ENCODE measurements around the gene SESN1. TPM values are rescaled to one million over a fixed set of nuclear protein-coding genes. Genes with fewer than 3 reads are reported as not detected.
A peak's percentile ranks its signal among the peaks of the same experiment; 100 is the strongest.

The SESN1 gene
- total RNA-seq, 6 donors from 2014 or later: 26.4 to 71.2 (median 31.3) TPM

DNA sequence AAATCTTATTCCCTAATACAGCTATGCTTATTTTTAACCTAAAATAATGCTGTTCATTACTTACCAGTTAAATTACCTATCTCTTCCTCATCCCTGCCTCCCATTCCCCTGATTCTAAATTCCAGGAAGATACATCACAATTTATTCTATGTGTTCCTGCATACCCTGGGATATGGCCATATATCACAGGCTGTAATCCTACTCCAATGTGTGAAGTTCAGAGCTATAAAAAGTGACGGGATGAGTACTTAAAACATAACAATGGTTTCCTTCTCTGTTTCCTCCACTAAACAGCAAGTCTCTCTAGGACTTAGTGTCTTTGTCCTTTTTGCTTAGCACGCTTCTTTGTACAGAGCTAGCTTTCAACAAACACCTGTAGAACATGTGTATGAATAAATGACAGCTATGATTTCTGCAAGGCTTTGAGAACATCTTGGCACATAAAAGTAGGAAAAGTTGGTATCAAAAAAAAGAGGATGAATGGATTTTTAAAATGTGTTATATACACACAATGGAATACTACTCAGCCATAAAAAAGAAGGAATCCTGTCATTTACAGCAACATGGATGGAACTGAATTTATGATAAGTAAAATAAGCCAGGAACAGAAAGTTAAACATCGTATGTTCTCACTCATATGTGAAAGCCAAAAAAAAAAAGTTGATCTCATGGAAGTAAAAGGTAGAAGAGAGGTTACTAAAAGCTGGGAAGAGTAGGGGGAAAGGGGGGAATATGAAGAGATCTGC, 45.8 kb downstream of the SESN1 start:
- Histone ChIP-seq H3K36me3 (no peaks in the 10 kb centered on the region), H3K9me3 (no peaks in the 10 kb centered on the region), H3K4me3 (no peak overlapping the region), H3K27ac (peak overlapping the region in 1 of 4 donors; percentile 40), H3K27me3 (no peaks in the 10 kb centered on the region), H3K4me1 (peaks cover 0 to 15% (median 5%) of the 10 kb centered on the region in 4 donors)
- 88 to 94% methylated on average over 3 of the region's 3 CpGs for WGBS, 2 donors
- no peak for TF ChIP-seq POLR2A (IDR thresholded peaks at IDR 0.05)
- TF ChIP-seq POLR2AphosphoS5 (IDR thresholded peaks at IDR 0.05): no peak
- TF ChIP-seq CTCF (IDR thresholded peaks at IDR 0.05): no peak
- TF ChIP-seq EP300 (IDR thresholded peaks at IDR 0.05): no peak
- DNase-seq: no peak
- ATAC-seq (ENCODE audit: low FRiP score in 2 of 2): no peak

GRCh38 chr6:109048176-109048575, 46.5 kb downstream of the SESN1 start:
- ATAC-seq (ENCODE audit: low FRiP score in 2 of 2): no peak
- DNase-seq: no peak
- WGBS, 2 donors: 32 to 52% methylated on average over 1 of the region's 1 CpG
- H3K27me3 ChIP-seq: no peaks in the 10 kb centered on the region
- no peaks in the 10 kb centered on the region for H3K9me3 ChIP-seq
- H3K4me1 ChIP-seq: peaks cover 0 to 13% (median 5%) of the 10 kb centered on the region in 4 donors
- peak overlapping the region in 3 of 4 donors; percentile 17 to 40 (median 39) for H3K27ac ChIP-seq
- no peaks in the 10 kb centered on the region for H3K36me3 ChIP-seq
- no peak overlapping the region for H3K4me3 ChIP-seq
- TF ChIP-seq POLR2A (IDR thresholded peaks at IDR 0.05) (no peak), POLR2AphosphoS5 (IDR thresholded peaks at IDR 0.05) (no peak), CTCF (IDR thresholded peaks at IDR 0.05) (no peak), EP300 (IDR thresholded peaks at IDR 0.05) (no peak)

DNA sequence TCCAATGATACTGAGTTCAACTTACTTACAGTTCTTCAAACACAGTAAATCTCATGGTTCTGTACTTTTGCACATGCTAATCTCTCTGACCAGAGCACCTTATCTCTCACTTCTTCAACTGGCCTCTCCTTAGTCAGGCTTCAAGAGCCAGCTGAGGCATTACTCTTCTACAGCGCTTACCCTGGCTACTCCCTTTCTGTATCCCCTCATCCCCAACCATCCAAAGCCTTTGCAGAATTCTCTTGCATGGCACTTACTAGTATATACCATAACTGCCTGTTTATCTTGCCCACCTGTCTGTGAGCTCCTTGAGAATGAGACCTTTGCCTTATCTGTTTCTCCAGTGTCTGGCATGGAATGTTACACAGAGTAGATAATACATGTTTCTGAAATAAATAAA, 49.2 kb downstream of the SESN1 start:
- H3K36me3 ChIP-seq: no peaks in the 10 kb centered on the region
- TF ChIP-seq POLR2A (IDR thresholded peaks at IDR 0.05): no peak
- TF ChIP-seq EP300 (IDR thresholded peaks at IDR 0.05): no peak
- no peak for TF ChIP-seq CTCF (IDR thresholded peaks at IDR 0.05)
- TF ChIP-seq POLR2AphosphoS5 (IDR thresholded peaks at IDR 0.05): no peak
- 87 to 90% methylated on average over 1 of the region's 1 CpG for WGBS, 2 donors
- DNase-seq: no peak
- ATAC-seq (ENCODE audit: low FRiP score in 2 of 2): no peak
- H3K27ac ChIP-seq: no peak overlapping the region
- no peak overlapping the region for H3K4me3 ChIP-seq
- peaks cover 0 to 4% (median 3%) of the 10 kb centered on the region in 4 donors for H3K4me1 ChIP-seq
- H3K27me3 ChIP-seq: no peaks in the 10 kb centered on the region
- no peaks in the 10 kb centered on the region for H3K9me3 ChIP-seq

GRCh38 chr6:109039795-109040194, 54.9 kb downstream of the SESN1 start:
- H3K36me3 ChIP-seq: no peaks in the 10 kb centered on the region
- H3K9me3 ChIP-seq: no peaks in the 10 kb centered on the region
- peaks cover 0 to 13% (median 0%) of the 10 kb centered on the region in 4 donors for H3K4me1 ChIP-seq
- ATAC-seq (ENCODE audit: low FRiP score in 2 of 2): no peak
- no peak overlapping the region for H3K27ac ChIP-seq
- H3K27me3 ChIP-seq: no peaks in the 10 kb centered on the region
- no peak for DNase-seq
- TF ChIP-seq POLR2AphosphoS5 (IDR thresholded peaks at IDR 0.05): no peak
- TF ChIP-seq EP300 (IDR thresholded peaks at IDR 0.05): no peak
- TF ChIP-seq CTCF (IDR thresholded peaks at IDR 0.05): no peak
- TF ChIP-seq POLR2A (IDR thresholded peaks at IDR 0.05): no peak
- H3K4me3 ChIP-seq: no peak overlapping the region
- WGBS, 2 donors: 54 to 55% methylated on average over 2 of the region's 2 CpGs

Measured in upper lobe of left lung (tissue), 6 donors.